HG03159 (cell line): ENCODE data around the gene IFITM1.
"Not testable (repeated sequence)": the region's sequence is repeated elsewhere in the genome, so short reads cannot be mapped to it uniquely, and the experiment has no call there.

Source experiments
- ATAC-seq: cut with Tn5 transposase; IDR thresholded peaks from one replicate; pipeline ENCODE4 v1.9.1; 2021; ENCODE audit warnings: mild to moderate bottlenecking, moderate library complexity; ENCODE audit not compliant: unreplicated experiment

Gene IFITM1

DNA sequence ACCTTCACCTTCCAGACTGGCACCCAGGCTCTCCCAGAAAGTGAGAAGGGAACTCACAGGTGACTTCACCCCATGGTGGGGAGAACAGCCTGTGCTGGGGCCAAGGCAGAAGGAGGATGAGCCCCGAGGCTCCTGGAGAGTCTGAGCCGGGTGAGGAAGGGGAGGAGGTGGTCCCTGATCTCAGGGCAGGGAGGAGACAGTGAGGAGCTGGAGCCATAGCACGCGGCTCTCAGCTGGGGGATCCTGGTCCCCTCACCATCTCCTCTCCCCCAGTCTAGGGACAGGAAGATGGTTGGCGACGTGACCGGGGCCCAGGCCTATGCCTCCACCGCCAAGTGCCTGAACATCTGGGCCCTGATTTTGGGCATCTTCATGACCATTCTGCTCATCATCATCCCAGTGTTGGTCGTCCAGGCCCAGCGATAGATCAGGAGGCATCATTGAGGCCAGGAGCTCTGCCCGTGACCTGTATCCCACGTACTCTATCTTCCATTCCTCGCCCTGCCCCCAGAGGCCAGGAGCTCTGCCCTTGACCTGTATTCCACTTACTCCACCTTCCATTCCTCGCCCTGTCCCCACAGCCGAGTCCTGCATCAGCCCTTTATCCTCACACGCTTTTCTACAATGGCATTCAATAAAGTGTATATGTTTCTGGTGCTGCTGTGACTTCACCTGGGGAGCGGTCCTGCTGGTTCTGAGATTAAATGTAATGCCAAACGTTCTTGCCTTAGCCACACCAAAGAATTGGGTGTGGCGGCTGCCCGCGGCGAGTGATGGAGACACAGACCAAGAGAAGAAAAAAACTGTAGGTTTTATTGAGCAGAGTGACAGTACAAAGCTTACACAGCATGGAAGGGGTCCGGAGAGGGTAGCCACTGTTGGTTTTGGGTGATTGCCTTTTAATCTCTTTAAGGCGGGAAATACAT lies 4.8 kb upstream of the IFITM1 start:
- not testable (repeated sequence) for ATAC-seq

DNA sequence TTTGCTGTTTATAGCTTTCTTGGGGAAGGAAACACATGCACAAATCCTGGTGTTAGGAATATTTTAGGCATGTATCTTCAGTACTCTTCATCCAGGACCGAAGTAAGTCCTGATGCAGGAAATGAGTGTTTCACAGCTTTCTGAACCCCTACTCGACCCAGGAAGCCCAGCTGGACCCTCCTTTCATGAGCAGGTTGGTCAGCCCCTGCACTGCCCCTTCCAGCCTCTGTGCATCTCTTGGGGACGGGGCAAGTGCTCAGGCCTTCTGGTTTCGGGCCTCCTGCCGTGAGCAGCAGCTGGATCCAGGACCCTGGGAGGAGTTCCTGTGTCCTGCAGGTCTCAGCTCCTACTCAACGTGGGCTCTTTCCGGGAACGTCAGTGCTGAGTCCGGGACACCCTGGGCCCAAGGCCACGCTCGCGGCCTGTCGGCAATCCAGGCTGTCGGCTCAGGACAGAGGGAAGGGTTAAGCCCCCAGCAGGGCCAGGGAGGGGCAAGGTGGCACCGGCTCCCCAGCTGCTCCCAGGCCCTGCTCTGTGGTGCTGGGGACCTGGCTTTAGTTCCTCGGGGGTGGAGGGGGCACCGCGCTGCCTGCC lies 3.8 kb upstream of the IFITM1 start:
- not testable (repeated sequence) for ATAC-seq

DNA sequence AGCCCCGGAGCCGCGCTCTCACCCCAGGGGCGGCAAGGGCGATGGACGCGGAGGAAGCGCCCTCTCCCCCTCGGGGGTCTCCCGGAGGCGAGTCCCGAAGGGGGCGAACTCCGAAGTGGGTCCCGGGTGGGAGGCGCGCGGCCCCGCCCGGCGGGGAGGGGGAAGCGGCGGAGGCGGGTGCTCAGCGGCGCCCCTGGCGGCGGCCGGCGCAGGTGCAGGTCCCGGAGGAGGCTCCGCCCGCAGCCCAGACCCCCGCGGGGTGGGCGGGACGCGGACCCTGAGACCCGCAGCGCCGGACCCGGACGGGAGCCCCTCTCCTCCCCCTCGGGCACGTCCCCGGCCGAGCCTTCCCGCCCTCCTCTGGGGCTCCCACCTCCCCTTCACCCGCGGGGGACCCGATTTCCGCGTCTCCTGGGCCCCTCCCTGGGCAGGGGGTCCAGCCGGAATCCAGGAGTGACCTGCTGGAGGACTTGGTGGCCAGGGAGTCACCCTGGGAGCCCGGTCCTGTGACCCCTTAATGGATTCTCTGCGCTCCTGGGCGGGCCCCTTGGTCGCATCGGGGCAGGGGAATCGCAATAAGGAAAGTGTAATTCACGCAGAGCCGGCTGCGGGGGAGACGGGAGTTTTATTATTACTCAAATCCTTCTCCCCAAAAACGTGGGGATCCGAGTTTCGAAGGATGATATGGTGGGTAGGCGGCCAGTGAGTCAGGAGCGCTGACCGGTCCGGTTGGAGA lies 2.7 kb upstream of the IFITM1 start:
- not testable (repeated sequence) for ATAC-seq

DNA sequence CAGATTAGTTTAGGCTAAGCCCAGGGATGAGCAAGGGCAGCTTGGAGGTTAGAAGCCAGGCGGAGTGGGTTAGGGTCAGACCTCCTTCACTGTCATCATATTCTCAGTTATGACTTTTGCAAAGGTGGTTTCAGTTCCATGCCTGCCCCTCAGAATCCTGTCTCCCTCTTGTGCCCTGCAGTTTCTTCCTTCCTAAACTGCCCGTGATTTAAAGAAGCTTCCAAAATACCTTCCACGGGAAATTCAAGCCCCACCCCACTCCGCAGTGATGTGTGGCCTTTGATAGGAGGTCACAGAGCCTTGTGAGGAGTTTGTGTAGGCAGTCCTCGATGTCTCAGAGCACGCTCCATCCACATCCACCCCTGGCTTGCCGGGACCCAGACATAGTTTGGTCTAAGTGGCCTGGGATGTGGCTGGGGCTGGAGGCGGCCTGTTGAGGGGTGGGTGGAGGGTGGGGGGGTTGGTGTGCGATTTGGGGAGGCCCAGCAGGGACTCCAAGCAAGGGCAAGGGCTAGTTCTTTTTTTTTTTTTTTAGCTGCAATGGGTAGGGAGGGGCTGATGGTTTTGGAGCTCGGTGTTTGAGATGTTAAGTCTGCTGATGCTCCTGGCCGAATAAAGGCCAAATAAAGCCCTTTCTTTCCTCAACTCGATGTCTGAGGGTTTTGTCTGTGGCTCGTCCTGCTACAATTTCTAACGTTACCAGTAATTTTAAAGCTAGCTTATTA lies 1.6 kb upstream of the IFITM1 start:
- no peak for ATAC-seq

DNA sequence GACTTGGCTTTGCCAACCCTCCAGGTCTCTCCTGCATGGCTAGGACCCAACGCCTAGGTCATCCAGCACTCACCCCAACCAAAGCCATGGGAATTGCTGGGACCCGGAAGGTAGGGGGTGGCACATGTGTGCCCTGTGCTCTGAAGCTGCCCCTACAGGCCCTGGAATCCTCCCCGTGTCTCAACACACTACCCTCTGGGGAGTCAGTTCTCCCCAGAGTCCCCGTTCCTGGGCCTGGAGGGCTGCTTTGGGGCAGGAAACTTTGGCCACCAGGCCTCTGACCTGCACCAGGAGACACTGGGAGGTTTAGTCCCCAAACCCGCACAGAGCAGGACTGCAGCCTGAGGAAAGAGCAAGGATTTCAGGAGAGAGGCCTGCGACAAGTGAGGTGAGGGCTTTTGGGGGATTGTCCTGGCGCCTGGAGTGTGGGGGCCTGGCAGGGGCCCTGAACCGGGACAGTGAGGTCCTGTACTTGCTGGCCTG lies 495 bp upstream of the IFITM1 start:
- ATAC-seq = no peak

DNA sequence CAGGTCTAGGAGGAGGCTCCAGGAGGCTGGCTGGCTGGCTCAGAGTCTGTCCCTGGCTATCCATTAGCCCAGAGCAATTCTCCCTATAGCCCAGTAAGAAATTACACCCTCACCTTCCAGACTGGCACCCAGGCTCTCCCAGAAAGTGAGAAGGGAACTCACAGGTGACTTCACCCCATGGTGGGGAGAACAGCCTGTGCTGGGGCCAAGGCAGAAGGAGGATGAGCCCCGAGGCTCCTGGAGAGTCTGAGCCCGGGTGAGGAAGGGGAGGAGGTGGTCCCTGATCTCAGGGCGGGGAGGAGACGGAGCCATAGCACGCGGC lies 675 bp downstream of the IFITM1 start:
- not testable (repeated sequence) for ATAC-seq

DNA sequence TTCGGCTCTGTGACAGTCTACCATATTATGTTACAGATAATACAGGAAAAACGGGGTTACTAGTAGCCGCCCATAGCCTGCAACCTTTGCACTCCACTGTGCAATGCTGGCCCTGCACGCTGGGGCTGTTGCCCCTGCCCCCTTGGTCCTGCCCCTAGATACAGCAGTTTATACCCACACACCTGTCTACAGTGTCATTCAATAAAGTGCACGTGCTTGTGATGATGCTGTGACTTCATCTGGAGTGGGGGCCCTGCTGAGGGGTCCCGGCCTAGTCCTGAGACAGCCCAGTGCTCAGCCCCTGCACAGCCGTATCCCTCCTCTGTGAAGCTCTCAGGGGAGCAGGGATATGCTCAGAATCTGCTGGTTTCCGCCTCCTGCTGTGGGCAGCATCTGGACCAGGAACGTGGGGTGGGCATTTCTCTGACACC lies 1.2 kb downstream of the IFITM1 start:
- ATAC-seq = no peak

DNA sequence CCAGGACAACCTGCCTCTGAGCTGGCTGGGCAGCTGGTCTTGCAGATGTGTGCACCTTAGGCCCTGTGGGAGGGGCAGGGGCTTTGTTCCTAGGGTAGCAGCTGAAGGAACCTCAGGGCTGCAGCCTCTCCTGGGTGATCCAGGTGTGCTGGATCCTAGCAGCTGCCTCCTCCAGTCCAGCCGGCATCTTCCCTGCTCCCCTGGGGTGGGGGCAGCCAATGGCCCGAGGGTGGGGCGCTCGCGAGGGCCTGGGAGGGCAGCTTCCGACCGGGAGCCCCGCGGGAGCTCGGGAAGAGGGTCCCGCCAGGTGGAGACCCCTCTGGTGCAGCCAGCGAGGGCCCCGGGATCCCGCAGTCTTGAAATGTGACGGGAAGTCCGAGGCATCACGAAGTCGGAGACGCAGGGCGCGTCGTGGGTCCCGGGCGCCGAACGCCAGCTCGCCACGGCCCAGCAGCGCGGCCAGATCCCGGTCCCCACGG lies 1.7 kb downstream of the IFITM1 start:
- ATAC-seq = no peak

DNA sequence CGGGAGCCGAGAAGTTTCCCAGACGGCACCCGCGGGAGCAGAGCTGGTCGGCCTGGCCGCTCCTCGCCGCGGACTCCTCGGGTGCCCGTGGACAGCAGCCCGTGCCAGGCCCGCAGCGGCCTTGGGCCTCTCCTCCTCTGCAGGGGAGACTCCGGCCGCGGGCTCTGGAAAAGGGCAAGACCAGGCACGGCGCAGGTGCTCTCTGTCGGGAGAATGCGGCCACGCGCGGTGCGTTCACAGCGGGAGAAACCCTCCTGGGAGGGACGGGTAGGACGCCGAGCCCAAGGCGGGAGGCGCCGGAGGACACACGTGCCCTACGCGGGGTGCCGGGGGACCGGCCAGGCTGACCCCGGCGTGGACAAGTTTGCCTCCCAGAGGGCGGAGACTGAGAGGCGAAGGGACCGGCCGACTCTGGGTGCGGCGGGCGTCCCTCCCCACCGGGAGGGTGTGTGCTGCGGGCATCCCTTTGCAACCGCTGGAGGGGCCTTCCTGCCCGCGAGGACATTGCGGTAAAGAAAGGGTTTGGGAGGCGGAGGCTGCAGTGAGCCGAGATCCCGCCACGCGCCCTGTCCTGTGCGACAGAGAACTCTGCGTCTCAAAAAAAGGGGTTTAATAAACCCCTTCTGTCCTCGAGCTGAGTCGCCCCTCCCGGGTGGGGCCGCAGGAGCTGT lies 2.3 kb downstream of the IFITM1 start:
- no peak for ATAC-seq

DNA sequence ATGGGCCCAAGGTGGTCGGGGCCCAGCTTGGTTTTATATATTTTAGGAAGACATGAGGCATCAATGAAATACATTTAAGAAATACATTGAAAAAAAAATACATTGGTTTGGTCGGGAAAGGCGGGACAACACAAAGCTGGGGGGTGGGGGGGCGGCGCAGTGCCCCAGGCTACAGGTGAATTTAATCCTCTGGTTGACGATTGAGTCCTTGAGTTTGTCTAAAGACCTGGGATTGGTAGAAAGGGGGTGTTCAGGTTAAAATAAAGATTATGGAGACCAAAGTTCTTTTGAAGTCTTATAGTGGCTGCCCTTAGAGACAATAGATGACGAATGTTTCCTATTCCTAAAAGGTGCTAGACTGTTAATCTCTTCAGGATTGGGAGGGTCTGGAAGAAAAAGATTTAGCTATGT lies 3.1 kb downstream of the IFITM1 start:
- no peak for ATAC-seq

DNA sequence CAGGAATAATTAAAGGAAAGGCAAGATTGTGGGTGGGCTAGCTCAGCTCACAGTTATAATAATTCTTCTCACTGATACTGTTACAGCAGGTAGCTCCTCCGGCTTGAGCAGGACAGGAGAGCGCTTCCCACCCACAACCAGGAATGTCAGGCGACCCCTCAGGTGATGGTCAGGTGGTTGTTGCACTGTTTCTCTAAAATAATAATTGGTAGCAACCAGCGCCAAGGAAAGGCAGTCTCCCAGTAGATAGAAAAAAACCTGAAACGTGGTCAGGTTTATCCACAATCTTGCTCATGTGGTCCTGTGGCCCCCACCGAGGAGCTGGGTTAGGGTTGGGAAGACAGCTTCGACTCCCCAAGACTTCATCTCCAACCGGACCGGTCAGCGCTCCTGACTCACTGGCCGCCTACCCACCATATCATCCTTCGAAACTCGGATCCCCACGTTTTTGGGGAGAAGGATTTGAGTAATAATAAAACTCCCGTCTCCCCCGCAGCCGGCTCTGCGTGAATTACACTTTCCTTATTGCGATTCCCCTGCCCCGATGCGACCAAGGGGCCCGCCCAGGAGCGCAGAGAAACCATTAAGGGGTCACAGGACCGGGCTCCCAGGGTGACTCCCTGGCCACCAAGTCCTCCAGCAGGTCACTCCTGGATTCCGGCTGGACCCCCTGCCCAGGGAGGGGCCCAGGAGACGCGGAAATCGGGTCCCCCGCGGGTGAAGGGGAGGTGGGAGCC lies 4.0 kb downstream of the IFITM1 start:
- ATAC-seq = peak; percentile 1

DNA sequence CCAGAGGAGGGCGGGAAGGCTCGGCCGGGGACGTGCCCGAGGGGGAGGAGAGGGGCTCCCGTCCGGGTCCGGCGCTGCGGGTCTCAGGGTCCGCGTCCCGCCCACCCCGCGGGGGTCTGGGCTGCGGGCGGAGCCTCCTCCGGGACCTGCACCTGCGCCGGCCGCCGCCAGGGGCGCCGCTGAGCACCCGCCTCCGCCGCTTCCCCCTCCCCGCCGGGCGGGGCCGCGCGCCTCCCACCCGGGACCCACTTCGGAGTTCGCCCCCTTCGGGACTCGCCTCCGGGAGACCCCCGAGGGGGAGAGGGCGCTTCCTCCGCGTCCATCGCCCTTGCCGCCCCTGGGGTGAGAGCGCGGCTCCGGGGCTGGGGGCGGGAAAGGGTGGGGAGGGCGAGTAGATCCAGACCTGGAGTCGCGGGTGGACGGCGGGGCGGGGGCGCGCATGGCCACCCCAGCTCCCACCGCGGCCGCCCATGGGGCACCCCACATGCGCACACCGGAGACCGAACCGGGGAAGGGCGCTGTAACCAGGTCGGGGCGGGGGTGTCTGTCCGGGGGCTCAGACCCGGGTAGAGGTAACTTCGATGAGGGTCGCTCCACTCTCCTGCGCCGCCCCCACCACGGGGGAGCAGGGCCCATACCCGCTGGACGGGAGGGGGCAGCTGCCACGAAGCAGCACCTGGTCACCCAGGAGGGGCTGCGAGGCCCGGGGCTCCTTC lies 4.7 kb downstream of the IFITM1 start:
- ATAC-seq = peak; percentile 33

DNA sequence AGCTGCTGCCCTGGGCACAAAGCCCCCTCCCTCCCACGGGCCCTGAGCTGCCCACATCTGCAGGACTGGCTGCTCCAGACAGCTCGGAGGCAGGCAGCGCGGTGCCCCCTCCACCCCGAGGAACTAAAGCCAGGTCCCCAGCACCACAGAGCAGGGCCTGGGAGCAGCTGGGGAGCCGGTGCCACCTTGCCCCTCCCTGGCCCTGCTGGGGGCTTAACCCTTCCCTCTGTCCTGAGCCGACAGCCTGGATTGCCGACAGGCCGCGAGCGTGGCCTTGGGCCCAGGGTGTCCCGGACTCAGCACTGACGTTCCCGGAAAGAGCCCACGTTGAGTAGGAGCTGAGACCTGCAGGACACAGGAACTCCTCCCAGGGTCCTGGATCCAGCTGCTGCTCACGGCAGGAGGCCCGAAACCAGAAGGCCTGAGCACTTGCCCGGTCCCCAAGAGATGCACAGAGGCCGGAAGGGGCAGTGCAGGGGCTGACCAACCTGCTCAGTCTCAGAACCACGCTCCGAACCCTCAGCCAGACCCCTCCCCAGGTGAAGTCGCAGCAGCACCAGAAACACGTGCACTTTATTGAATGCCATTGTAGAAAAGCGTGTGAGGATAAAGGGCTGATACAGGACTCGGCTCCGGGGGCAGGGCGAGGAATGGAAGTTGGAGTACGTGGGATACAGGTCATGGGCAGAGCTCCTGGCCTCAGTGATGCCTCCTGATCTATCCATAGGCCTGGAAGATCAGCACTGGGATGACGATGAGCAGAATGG lies 5.5 kb downstream of the IFITM1 start:
- peak; percentile 16 for ATAC-seq

DNA sequence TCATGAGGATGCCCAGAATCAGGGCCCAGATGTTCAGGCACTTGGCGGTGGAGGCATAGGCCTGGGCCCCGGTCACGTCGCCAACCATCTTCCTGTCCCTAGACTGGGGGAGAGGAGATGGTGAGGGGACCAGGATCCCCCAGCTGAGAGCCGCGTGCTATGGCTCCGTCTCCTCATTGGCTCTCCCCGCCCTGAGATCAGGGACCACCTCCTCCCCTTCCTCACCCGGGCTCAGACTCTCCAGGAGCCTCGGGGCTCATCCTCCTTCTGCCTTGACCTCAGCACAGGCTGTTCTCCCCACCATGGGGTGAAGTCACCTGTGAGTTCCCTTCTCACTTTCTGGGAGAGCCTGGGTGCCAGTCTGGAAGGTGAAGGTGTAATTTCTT lies 6.0 kb downstream of the IFITM1 start:
- not testable (repeated sequence) for ATAC-seq

DNA sequence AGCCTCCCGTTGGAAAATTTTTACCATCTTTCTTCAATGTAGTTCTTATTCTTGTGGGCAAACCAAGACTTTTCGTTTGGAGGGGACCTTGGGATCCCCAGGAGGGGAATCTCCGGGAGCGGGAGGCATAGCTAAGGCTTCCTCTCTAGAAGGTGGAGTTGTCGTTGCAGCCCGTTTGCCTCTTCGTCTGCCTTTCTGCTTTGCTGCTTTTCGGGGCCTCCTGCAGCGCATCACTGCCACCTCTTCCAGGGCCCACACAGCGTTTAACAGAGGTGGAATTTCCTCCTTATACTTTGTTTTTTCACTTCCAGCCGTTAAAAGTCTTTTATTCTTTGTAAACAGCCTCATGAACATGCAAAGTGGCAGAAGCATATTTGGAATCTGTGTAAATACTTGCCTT lies 10.3 kb downstream of the IFITM1 start:
- ATAC-seq = no peak

DNA sequence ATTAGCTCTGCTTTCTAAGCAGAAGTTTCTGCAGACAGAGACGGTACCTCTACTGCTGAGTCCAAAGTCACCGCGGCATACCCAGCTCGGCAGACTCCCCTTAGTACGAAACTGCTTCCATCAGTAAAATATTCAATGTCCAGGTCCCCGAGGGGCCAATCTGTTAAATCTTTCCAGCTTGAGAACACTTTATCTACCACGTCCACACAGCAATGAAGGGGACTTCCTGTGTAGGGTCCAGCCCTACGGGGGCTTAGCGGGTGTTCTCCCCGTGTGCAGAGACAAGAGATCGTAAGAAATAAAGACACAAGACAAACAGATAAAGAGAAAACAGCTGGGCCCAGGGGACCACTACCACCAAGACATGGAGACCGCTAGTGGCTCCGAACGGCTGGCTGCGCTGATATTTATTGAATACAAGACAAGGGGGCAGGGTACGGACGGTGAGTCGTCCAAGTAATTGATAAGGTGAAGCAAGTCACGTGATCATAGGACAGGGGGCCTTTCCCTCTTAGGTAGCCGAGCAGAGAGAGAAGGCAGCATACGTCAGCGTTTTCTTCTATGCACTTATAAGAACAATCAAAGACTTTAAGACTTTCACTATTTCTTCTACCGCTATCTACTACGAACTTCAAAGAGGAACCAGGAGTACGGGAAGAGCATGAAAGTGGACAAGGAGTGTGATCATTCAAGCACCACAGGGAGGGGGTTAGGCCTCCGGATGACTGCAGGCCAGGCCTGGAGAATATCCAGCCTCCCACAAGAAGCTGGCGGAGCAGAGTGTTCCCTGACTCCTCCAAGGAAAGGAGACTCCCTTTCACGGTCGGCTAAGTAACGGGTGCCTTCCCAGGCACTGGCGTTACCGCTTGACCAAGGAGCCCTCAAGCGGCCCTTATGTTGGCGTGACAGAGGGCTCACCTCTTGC lies 11.0 kb downstream of the IFITM1 start:
- not testable (repeated sequence) for ATAC-seq
